A172 (cell line): ENCODE data around the gene CTBP1. TPM values are rescaled to one million over a fixed set of nuclear protein-coding genes. Genes with fewer than 3 reads are reported as not detected.
"Not testable (repeated sequence)": the region's sequence is repeated elsewhere in the genome, so short reads cannot be mapped to it uniquely, and the experiment has no call there.

Experiments
- DNase-seq: peaks from one replicate; pipeline ENCODE4 v3.0.0-alpha.2; 2015; ENCODE audit warnings: low spot score
- total RNA-seq: library from RNA; depleted of rRNA; stranded (reverse); fragments of >200 nt; shearing (Covaris generic); gene quantifications from 2 replicates; pipeline ENCODE4 v1.2.3, GENCODE V29; 2014

CTBP1 gene
- total RNA-seq, 1 experiment from 2014 or later = 166 TPM

DNA sequence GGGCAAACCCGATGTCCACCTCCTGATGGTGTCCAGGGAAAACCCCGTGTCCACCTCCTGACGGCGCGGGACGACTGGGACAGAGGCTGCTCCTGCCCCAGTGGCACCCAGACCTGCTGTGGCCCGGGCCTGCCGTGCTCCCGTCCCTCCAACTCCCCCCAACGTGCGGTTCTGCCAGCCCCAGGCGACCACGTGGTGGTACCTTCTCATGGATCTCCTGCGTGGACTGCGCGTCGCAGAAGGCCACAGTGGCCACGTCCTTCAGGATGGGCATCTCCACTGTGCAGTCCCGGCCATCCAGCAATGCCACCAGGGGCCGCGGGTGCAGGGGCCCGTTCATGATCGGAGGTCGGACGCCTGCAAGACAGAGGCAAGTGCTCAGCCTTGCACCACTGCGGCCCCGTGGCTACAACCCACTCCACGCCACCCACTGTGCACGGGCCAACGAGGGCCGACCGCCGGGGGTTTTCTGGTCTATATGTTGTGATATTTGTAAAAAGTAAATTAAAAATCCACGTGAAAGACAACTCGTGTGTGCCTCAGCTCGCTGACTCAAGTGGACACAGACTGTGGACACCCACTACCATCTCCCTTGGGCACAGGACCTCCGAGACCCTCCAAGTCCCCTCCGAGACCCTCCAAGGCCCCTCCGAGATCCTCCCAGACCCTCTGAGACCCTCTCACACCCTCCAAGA is 10.8 kb downstream of the CTBP1 start:
- no peak for DNase-seq

DNA sequence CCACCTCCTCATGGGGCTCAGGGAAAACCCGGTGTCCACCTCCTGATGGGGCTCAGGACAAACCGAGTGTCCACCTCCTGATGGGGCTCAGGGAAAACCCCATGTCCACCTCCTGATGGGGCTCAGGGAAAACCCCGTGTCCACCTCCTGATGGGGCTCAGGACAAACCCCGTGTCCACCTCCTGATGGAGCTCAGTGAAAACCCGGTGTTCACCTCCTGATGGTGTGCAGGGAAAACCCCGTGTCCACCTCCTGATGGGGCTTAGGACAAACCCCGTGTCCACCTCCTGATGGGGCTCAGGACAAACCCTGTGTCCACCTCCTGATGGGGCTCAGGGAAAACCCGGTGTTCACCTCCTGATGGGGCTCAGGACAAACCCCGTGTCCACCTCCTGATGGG is 11.7 kb downstream of the CTBP1 start:
- not testable (repeated sequence) for DNase-seq

DNA sequence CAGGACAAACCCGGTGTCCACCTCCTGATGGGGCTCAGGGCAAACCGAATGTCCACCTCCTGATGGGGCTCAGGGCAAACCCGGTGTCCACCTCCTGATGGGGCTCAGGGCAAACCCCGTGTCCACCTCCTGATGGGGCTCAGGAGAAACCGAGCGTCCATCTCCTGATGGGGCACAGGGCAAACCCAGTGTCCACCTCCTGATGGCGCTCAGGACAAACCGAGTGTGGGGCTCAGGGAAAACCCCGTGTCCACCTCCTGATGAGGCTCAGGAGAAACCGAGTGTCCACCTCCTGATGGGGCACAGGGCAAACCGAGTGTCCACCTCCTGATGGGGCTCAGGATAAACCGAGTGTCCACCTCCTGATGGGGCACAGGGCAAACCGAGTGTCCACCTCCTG is 12.1 kb downstream of the CTBP1 start:
- DNase-seq = not testable (repeated sequence)

DNA sequence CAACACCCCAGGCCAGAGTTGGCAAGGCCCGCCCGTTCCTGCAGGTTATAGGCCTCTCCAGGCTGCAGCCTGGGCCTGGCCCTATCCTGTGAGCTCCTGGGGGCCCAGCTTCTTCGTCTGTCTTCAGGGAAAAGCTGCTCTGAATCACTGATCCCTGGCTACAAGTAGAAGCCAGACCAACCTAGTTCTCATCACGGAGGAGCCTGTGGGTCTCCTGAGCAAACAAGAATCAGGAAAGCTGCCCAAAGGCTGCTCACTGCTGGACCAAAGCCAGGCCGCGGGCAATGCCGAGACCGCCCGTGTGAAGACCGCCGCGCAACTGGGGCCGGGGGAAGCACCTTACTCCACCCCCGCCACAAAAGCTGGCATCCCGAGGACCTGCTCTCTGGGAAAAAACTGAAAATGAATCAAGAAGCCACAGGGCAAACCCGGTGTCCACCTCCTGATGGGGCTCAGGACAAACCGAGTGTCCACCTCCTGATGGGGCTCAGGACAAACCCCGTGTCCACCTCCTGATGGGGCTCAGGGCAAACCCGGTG is 12.8 kb downstream of the CTBP1 start:
- DNase-seq = no peak

DNA sequence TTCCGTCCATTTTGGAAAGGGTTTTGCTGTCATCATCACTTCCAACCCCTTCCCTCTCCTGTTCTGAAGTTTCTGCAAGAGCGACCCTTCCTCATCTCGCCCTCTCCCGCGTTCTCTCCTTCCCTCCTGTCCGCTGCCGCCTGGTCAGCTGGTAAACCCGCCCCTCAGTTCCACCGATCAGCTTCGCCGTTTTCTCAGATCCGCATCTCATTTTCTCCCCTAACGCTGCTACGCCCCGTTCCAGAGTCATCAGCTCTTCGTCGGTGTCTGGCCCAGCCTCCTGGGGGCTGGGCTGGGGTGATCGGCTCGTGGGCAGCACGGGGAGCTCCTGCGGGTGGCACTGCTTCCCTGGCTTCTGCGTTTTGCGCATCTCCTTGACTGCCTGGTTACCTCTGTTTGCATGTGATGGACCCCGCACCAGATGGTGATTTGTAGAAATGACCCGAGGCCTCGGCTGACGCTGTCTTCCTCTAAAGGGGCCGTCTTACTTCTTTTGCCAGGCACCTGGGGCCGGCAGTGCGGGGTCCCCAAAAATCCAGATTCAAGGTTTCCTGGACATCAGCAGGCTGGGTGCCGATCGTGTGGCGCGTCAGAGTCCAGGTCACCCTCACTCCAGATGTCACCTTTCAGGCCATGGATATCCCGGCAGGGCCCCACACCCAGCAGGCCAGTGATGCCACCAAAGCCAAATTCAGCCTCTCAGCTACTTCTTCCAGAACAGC is 13.4 kb downstream of the CTBP1 start:
- no peak for DNase-seq

DNA sequence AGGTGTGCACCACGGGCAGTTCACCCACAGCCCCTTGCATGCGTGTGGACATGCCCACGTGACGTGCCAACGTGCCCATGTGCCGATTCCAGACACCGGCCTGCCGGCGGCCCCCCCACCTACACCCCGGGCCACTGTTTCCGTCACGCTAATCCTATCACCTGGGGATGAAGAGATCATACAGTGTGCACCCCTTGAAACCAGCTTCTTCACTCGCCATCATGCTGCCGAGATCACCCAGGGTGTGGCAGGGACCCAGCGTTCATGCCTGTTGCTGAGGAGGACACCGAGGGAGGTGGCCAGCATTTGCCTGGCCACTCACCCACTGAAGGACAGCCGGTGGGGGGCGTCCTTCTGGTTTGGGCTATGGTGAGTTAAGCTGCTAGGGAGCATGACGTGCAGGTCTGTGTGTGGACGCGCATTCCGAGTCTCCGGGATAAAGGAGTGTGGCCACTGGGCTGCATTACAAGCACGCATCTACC is 14.1 kb downstream of the CTBP1 start:
- DNase-seq = no peak

DNA sequence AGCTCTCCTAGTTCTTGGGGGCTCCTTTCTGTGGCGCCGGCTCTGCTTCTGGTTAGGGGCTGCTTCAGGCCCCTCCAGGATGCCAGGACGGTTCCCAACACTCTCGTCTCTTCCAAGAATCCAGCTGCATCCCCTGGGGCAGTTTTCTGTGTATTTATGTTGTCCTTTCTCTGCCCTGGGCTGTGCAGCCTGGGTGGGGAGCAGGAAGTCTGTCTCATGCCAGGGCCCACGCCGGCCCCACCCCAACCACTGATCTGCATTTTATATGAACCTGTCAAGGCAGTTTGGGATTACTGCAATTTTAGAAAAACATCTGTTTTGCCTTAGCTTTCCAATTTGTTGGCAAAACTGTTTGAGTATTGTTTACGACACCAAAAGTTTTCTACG is 14.6 kb downstream of the CTBP1 start:
- DNase-seq = no peak

DNA sequence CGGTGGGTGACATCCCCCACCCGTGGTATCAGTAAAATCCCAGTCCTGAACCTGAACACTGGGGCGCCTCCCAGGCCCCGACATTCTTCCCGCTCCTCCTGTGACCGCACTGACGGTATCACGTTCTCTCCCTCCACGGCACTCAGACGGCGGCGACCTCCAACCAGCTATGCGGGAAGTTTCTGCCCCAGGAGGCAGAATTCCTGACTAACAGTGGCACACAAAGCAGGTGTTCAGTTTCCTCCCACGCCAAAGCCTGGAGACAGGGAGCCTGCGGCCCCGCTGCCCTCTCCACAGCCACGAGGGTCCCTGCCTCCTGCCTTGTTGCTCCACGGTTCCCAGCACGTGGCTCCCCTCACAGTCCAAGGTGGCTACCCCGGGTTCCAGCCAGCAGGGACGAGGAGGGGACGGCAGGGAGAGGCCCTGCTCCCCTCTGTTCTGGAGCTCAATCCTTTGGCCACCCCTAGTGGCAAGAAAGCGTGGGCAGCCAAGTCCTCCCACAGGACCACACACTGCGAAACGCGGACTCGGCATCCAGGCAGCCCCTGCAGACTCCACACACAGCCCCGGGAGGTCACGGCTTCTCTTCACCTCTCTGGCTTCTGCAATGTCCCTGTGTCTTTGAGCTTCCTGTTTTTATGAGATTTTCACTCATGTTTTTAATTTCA is 15.2 kb downstream of the CTBP1 start:
- DNase-seq = no peak

DNA sequence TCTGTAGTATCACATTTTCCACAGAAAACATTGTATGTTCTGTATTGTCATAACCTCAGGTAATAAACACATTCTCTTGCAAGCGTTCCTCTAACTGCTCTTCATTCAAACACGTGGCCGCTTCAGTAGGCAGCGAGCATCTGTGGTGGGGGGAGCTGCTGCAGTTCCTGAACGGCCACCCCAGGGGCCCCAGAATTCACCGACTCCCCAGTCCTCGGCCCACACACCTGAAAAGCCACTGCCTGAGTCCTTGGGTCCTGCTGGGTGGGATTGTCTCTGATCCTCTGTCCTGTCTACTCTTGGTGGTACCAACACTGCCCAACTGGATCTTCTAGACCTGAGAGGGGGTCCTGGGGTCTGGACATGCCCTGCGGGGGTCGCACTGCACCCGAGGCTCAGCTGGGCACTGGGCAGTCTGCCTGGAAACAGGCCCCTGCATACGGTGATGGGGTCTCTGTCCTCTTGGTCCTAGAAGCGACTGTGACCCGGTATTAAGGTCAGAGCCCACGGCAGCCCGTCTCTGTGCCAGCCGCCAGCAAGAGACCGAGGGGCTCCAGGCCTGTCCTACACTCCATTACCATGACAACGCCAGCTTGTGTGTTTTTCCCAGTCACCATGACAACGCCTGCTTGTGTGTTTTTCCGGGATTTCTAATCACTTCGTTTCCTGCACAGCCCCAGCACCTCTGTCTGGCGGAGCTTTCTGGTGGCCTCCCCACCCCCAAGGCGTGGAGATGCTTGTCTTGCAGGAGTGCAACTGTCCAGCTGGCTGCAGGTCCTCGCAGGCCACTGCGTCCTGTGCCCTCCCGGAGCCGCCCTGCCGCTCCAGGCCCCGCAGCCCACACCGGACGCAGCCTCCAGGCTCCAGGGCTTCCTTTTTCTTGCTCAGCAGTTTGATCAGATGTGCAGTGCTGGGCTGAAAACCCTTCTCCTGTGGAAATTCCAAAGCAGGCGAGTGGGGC is 16.0 kb downstream of the CTBP1 start:
- DNase-seq = no peak

DNA sequence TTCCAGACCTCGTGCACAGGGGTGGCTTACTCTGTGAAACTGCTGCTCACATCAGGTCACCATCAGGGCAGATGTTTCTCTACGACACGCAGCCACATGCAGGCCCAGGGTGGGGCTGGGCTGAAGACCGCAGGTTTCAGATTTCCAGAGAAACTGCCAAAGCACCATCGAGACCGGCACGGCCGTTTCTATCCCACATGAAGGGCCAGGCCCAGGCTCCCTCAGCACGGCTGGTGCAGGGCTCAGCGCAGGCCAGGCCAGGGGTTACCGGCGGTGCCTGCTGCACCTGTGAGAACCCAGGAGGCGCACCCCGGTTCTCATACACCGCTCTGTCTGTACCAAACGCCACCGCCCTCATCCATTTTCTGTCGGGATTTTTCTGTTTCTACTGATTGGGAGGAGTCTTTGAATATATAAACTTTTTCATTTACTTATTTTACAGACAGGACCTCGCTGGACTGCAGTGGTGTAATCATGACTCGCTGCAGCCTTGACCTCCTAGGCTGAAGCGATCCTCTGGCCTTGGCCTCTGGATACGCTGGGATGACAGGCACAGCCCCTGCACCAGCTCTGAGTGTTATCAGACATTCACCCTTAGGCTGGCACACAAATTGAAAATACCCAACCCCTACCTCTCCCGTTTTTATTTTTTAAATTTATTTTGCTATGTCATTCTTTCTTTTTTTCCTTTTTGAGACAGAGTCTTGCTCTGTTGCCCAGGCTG is 17.1 kb downstream of the CTBP1 start:
- no peak for DNase-seq

DNA sequence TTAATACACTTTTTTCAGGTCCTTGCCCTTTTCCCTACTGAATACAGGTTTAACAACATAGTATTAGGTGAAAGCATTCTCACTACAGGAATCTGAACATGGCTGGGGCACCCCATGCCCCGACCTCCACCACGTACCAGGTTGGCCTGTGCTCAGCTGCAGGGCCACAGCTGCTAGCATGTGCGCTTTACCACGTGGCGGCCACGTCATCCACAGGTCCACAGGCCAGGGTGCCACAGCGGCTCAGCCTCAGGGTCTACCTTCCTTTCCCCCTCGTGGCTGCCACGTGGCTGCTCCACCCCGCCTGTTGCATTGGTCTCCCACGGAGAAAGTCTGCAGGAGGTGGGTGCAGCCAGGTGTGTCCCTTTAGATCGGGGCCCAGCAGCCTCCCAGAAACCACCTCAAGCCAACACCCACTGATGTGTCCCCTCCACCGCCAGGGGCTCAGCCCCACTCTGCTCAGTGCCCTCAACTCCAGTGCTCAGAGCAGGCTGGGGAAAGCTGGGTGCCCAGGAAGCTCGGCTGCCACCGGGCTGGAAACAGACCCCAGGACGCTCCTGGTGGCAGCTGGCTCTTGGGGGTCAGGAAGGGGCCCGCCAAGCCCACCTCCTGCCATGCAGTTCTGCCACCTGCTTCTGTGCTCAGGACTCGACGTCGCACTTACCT is 17.8 kb downstream of the CTBP1 start:
- DNase-seq = no peak

DNA sequence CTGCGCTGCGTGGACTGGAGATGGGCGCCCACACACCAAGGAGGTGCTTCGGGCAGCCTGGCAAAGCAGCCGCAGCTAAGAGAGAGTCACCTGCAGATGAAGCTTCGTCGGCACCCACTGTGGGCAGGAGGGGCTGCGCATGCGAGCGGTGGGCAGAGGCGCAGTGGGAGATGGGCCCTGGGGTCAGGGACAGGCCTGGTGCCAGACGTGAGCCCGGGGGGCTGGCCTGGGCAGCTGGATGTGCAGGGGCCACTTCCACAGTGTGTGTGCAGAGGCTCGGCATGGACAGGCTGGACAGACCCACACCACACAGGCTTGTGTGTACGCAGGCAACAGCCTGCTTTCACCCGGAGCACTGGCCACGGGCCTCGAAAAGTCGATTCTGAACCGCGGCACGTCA is 18.6 kb downstream of the CTBP1 start:
- no peak for DNase-seq

DNA sequence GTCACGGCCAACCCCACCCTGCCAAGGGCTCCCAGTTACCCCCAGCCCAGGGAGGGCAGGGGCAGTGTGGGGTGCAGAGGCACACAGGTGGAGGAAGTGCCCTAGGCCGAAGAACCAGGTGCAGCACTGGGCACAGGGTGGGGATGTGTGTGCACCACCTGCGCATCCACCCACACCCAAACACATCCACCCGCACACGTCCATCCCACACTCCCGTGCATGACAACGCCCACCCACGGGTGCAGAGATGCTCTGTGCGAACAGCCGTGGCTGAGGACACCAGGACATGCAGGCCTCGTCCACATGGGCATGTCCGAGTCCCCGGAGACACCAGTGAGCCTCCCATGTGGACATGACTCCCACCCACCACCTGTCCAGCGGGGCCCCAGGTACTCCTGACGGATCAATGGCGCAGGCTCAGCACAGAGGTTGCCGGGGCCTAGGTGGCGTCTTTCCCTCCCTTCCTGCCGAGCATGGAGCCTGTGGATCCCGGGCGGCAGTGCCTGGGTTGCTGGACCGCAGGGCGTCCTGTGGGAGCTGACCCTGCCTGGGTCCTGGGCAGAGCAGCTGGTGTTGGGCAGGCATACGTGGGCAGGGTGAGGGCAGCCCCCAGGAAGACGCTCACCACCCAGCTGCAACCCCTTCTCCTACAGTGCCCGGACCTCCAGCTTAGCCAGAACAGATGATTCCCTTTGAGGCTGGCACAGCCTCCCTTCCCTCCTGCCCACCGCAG is 19.6 kb downstream of the CTBP1 start:
- DNase-seq = no peak

DNA sequence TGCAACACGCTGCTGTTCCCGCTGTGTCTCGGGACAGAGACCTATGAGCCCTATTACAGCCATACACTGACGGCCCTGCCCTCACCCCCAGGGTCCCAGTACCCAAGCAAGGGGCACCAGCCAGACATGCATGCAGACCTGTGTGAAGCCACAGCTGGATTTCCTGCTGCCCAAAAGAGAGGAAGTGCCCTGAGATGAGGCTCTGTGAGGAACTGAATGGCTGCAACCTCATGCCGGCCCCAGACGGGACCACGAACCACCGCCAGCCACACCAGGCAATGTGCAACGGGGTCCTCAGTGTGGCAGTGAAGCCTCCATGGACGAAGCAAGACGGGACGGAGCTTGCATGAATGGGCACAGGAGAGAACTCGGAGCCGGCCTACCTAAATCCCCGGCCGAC is 21.1 kb downstream of the CTBP1 start:
- no peak for DNase-seq

DNA sequence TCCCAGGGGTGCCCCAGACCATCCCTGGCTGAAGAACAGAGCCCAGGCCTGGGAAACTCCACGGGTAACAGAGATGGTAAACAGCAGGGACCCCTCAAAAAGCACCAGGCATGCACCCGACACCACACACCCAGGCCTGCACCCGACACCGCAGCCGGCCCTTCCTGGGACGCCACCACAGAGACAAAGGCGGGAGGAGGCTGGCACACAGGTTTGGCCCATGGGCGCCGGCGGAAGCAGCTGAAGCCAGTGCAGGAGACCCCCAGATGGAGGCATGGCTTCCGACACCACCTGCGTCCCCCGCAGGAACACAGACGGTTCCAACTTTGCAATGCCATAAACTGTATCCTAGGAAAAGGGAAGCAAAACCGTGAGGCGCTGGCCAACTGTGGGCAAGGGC is 22.3 kb downstream of the CTBP1 start:
- no peak for DNase-seq

DNA sequence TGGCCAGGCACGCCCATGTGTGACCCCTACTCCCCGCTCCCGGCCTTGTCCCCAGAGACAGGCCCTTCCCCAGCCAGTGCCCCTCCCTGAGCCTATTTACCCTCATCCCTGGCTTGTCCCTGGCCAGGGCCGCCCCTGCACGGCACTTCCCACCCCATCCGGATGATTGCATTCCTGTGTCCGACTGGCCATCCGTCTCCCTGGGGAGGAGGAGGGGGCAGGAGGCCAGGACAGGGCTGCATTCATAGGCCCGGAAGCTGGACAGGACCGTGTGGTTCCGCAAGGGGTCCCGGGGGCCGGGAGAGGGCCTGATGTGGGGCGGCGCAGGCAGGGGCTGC is 22.8 kb downstream of the CTBP1 start:
- no peak for DNase-seq

DNA sequence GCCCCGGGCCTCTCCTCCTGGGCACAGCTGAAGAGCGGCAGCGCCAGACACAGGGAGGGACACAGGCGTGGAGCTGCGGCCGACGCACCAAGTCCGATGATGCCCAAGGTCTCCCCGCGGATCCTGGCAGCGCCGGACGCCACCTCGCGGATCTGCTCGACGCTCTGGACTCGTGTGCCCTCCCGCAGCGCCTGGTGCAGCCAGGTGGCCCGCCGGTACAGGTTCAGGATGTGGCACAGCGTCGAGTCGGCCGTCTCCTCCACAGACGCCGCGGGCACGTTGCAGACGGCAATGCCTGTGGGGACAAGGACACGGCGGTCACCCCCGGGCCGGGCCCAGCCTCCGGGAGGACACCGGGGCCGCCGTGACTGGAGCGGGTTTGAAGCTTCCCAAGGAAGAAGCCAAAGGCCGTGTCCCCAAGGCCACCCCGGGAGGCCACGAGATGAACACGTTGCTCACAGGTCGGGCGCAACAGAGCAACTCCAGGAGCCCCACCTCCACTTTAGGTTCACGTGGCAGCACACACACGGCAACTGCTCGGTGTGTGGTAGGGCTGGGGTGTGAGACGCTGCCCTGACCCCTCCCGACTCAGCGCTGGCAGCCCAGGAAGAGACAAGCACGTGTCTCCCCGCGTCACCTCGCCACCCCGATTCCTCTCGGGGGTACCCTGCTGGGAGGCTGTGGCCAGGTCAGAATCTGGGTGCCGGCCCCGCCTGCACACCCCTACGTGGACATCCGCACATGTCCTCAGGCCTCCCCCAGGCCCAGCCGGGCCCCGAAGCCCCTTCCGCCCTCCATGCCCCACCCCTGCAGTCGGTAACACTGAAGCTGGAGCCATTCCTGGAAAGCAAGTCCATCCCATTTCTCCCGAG is 23.4 kb downstream of the CTBP1 start:
- DNase-seq = no peak
